ENCODE results near the gene SLC30A2. TPM values are rescaled to one million over a fixed set of nuclear protein-coding genes. Genes with fewer than 3 reads are reported as not detected.

Gene SLC30A2, protein sequence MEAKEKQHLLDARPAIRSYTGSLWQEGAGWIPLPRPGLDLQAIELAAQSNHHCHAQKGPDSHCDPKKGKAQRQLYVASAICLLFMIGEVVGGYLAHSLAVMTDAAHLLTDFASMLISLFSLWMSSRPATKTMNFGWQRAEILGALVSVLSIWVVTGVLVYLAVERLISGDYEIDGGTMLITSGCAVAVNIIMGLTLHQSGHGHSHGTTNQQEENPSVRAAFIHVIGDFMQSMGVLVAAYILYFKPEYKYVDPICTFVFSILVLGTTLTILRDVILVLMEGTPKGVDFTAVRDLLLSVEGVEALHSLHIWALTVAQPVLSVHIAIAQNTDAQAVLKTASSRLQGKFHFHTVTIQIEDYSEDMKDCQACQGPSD
- total RNA-seq (2016; rRNA removed; fragmentation: Illumina TruSeq; extraction: Trizol): not detected in 2 replicates
- total RNA-seq (2016; cell fraction: cytosol; rRNA removed; fragmentation: Illumina TruSeq; extraction: Trizol; ENCODE audit: low read depth): not detected in 2 replicates
- total RNA-seq (2016; cell fraction: insoluble cytoplasmic fraction; rRNA removed; fragmentation: Illumina TruSeq; extraction: Trizol): 0.04 TPM in 1 of 2 replicates, not detected in the other
- total RNA-seq (2016; cell fraction: membrane; rRNA removed; fragmentation: Illumina TruSeq; extraction: Trizol): not detected in 2 replicates
- not detected in 2 replicates for total RNA-seq (2016; cell fraction: nucleus; rRNA removed; fragmentation: Illumina TruSeq; extraction: Trizol)
- polyA plus RNA-seq (2011; rRNA removed): not detected in 2 replicates
- polyA plus RNA-seq (2011; cell fraction: cytosol; rRNA removed): not detected in 2 replicates
- not detected in 2 replicates for polyA plus RNA-seq (2011; cell fraction: nucleus; rRNA removed)
- polyA plus RNA-seq (2012): not detected in 2 replicates
- not detected in 2 replicates for polyA plus RNA-seq (2016; cell fraction: cytosol; fragmentation: Illumina TruSeq; extraction: Trizol; ENCODE audit: low read depth)
- polyA plus RNA-seq (2016; cell fraction: insoluble cytoplasmic fraction; fragmentation: Illumina TruSeq; extraction: Trizol; ENCODE audit: low read depth): not detected in 2 replicates
- polyA plus RNA-seq (2016; cell fraction: membrane; fragmentation: Illumina TruSeq; extraction: Trizol; ENCODE audit: low read depth): not detected in 2 replicates
- polyA plus RNA-seq (2016; cell fraction: nucleus; fragmentation: Illumina TruSeq; extraction: Trizol; ENCODE audit: insufficient read depth, low read depth): not detected in 2 replicates
- 0.05 and 0.32 TPM in 2 replicates for polyA minus RNA-seq (2011; rRNA and poly(A)+ RNA removed; ENCODE audit: low replicate concordance)
- polyA minus RNA-seq (2011; cell fraction: cytosol; rRNA and poly(A)+ RNA removed): not detected in 2 replicates
- polyA minus RNA-seq (2011; cell fraction: nucleus; rRNA and poly(A)+ RNA removed): not detected in 2 replicates
- not detected for Bru-seq, nascent RNA
- BruChase-seq, experiment 1, labeled RNA remaining after a 6-hour chase: not detected
- not detected for BruChase-seq, experiment 2, labeled RNA remaining after a 2-hour chase
- long read RNA-seq, experiment 1: 0 reads
- long read RNA-seq, experiment 2: 0 reads

DNA sequence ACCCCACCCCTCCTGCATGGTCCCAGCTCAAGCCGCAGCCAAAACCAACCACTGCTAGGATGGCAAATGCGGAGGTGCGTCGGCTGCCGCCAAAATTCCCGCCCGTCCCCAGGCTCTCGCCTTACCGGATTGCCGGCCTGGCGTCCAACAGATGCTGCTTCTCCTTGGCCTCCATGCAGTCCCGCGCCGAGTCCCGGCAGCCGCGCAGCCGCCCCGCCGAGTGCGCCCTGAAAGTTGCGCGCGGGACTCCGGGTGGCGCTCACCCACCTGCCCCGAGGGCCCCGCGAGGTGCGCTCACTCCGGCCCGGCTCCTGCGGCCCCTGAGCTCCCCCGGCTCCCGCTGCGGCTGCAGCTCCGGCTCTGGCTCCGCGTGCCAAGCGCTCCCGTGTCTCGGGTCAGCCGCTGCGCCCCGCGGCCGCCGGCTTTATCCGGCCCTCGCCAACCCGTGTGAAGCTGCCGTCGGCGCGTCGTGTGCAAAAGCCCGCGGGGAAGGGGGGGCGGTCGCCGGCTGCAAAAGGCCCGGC lies at the start of gene SLC30A2:
Gene SLC30A2 (minus strand): TSS at position 397 of the 524 bp plus-strand sequence. CDS start 222 bp downstream, at position 175.
- Histone ChIP-seq H3K4me1 (ENCODE audit: insufficient read depth, low read length) (no peaks in the 10 kb centered on the region), H3K9ac (ENCODE audit: insufficient read depth, low read depth, low read length) (no peak within 1 kb of the TSS), H2AFZ (ENCODE audit: low read length) (no peak within 1 kb of the TSS), H3K27ac (ENCODE audit: extremely low read length, insufficient read depth, low read length) (no peak within 1 kb of the TSS), H3K4me2 (ENCODE audit: low read depth, low read length) (peak within 1 kb of the TSS; percentile 23; the same call in 1 of the 2 replicates), H3K4me3 (replicated peaks in 1 of 3; ENCODE audit: insufficient read depth in 1 of 3, low read depth in 2 of 3, low read length in 3 of 3) (no peak within 1 kb of the TSS; a peak in 1 of 6 replicates), H4K20me1 (ENCODE audit: insufficient read depth, low read length) (no peaks in the 10 kb centered on the region), H3K79me2 (ENCODE audit: insufficient read depth, low read length) (no peaks in the 10 kb centered on the region), H3K36me3 (replicated peaks in 1 of 2; ENCODE audit: control insufficient read depth in 1 of 2, insufficient read depth in 2 of 2, low read length in 2 of 2) (no peaks in the 10 kb centered on the region), H3K27me3 (ENCODE audit: control insufficient read depth in 1 of 2, insufficient read depth in 2 of 2, low read length in 2 of 2) (peaks cover 28 to 83% of the 10 kb centered on the region in 2 experiments), H3K9me3 (ENCODE audit: low read length) (no peaks in the 10 kb centered on the region)
- intact Hi-C loops (cut with micrococcal nuclease; ENCODE audit: unreplicated experiment): no loop called here
- TF ChIP-seq RXRA (CRISPR knock-in tag; IDR thresholded peaks at IDR 0.05) (no peak), MTF1 (CRISPR knock-in tag; IDR thresholded peaks at IDR 0.05) (peak; percentile 82; the same call in 1 of the 2 replicates), SCMH1 (CRISPR knock-in tag; IDR thresholded peaks at IDR 0.05; ENCODE audit: borderline replicate concordance) (no peak), ZNF777 (CRISPR knock-in tag; IDR thresholded peaks at IDR 0.05) (peak; percentile 35; the same call in 1 of the 2 replicates), SOX5 (CRISPR knock-in tag; IDR thresholded peaks at IDR 0.05; ENCODE audit: borderline replicate concordance) (no peak), ZFP36L2 (CRISPR knock-in tag; IDR thresholded peaks at IDR 0.05) (no peak)
- TF ChIP-seq, protein P1, sequence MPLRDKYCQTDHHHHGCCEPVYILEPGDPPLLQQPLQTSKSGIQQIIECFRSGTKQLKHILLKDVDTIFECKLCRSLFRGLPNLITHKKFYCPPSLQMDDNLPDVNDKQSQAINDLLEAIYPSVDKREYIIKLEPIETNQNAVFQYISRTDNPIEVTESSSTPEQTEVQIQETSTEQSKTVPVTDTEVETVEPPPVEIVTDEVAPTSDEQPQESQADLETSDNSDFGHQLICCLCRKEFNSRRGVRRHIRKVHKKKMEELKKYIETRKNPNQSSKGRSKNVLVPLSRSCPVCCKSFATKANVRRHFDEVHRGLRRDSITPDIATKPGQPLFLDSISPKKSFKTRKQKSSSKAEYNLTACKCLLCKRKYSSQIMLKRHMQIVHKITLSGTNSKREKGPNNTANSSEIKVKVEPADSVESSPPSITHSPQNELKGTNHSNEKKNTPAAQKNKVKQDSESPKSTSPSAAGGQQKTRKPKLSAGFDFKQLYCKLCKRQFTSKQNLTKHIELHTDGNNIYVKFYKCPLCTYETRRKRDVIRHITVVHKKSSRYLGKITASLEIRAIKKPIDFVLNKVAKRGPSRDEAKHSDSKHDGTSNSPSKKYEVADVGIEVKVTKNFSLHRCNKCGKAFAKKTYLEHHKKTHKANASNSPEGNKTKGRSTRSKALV (CRISPR knock-in tag; IDR thresholded peaks at IDR 0.05): peak; percentile 23; the same call in 1 of the 2 replicates
- TF ChIP-seq, protein P2, sequence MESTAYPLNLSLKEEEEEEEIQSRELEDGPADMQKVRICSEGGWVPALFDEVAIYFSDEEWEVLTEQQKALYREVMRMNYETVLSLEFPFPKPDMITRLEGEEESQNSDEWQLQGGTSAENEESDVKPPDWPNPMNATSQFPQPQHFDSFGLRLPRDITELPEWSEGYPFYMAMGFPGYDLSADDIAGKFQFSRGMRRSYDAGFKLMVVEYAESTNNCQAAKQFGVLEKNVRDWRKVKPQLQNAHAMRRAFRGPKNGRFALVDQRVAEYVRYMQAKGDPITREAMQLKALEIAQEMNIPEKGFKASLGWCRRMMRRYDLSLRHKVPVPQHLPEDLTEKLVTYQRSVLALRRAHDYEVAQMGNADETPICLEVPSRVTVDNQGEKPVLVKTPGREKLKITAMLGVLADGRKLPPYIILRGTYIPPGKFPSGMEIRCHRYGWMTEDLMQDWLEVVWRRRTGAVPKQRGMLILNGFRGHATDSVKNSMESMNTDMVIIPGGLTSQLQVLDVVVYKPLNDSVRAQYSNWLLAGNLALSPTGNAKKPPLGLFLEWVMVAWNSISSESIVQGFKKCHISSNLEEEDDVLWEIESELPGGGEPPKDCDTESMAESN (CRISPR knock-in tag; conservative IDR thresholded peaks at IDR 0.05): 0 out of 2 replicates have a peak, but pooled peaks have one; percentile 39
- TF ChIP-seq, protein P3, sequence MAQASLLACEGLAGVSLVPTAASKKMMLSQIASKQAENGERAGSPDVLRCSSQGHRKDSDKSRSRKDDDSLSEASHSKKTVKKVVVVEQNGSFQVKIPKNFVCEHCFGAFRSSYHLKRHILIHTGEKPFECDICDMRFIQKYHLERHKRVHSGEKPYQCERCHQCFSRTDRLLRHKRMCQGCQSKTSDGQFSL (CRISPR knock-in tag; IDR thresholded peaks at IDR 0.05): peak; percentile 45; the same call in 1 of the 2 replicates
- ATAC-seq (peak; percentile 22), DNase-seq (ENCODE audit: low spot score) (no peak), FAIRE-seq (no peak)
- ChIA-PET CTCF (ENCODE audit: low intra/inter-chr PET ratio, low total read pairs) (no interaction called here), POLR2A (no interaction called here)
- BruUV-seq (replicated peaks): no TSS peak
- in situ Hi-C loops (cut with HindIII; ENCODE audit: extremely low pct_ligation_motif_present, low pct_unique_long_range_greater_than_20kb): no loop called here
- 0% methylated on average over 4 of the region's 62 CpGs for WGBS (ENCODE audit: low lambda C conversion rate)
